Natural killer cell treated with Interleukin-12 subunit alpha and Interleukin-12 subunit beta and Interleukin-15 and Interleukin-18, amount 100 ng/mL, for 72 hours (primary cell): ENCODE results near the gene MESD. TPM values are rescaled to one million over a fixed set of nuclear protein-coding genes. Genes with fewer than 3 reads are reported as not detected.
"Not testable (repeated sequence)": the region's sequence is repeated elsewhere in the genome, so short reads cannot be mapped to it uniquely, and the experiment has no call there.

Source experiments
- ATAC-seq, 2 donors: fragments of 150-1000 bp; cut with Tn5 transposase in 1 of 2; sonication (Bioruptor Pico), chemical (Tn5 transposase) in 1 of 2; 2 replicates each; pipeline ENCODE4 v1.10.0; 2021
- DNase-seq: peaks from one replicate; pipeline ENCODE4 v3.0.0; 2022; ENCODE audit warnings: low spot score
- H3K27ac Mint-ChIP-seq, 2 donors: 1 replicate in 1 of 2; 2 replicates in 1 of 2; pipeline ENCODE4 v1.8.0; 2022; ENCODE audit warnings: mixed read lengths in 2 of 2, mild to moderate bottlenecking in 1 of 2, moderate library complexity in 1 of 2
- H3K27me3 Mint-ChIP-seq, 2 donors: 1 replicate in 1 of 2; 2 replicates in 1 of 2; pipeline ENCODE4 v1.8.0; 2022; ENCODE audit warnings: mixed read lengths in 2 of 2
- H3K36me3 Mint-ChIP-seq: one replicate; pipeline ENCODE4 v1.8.0; 2022; ENCODE audit warnings: mixed read lengths
- H3K4me1 Mint-ChIP-seq, 2 donors: 1 replicate in 1 of 2; 2 replicates in 1 of 2; pipeline ENCODE4 v1.8.0; 2022; ENCODE audit warnings: low read depth in 2 of 2, mixed read lengths in 2 of 2, mild to moderate bottlenecking in 1 of 2
- H3K4me3 Mint-ChIP-seq: one replicate; pipeline ENCODE4 v1.8.0; 2022; ENCODE audit warnings: mixed read lengths
- H3K9me3 Mint-ChIP-seq: 2 replicates; pipeline ENCODE4 v1.8.0; 2022; ENCODE audit warnings: mixed read lengths
- total RNA-seq, 2 donors: library from RNA; stranded (reverse); gene quantifications; one replicate each; pipeline ENCODE4 v1.2.3, GENCODE V29; 2022

MESD gene
- total RNA-seq, 2 donors from 2014 or later, result 33.7 to 35.6 TPM

DNA sequence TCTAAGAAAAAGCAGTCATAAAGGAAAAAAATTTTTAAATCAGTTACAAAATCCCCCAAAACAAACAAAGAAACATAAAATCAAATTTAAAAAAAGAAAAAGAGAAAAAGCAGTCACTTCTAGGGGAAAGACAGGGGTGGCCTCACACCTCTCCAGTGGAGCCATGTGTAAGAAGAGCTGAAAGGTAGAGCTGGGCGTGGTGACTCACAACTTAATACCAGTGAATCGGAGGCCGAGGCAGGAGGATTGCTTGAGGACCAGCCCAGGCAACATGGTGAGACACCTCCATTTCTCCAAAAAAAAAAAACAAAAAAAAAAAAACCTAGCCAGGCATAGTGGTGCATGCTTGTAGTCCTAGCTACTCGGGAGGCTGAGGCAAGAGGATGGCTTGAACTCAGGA, 14.7 kb downstream of the MESD start:
- ATAC-seq (peak in 1 of 2 donors; percentile 36), DNase-seq (no peak)
- H3K4me1 Mint-ChIP-seq, result peaks cover 33 to 36% of the 10 kb centered on the region in 2 donors
- H3K4me3 Mint-ChIP-seq, result no peak overlapping the region
- no peaks in the 10 kb centered on the region for H3K9me3 Mint-ChIP-seq
- no peaks in the 10 kb centered on the region for H3K27me3 Mint-ChIP-seq
- peaks cover 17% of the 10 kb centered on the region for H3K36me3 Mint-ChIP-seq
- peak overlapping the region in 1 of 2 donors; percentile 34 for H3K27ac Mint-ChIP-seq

DNA sequence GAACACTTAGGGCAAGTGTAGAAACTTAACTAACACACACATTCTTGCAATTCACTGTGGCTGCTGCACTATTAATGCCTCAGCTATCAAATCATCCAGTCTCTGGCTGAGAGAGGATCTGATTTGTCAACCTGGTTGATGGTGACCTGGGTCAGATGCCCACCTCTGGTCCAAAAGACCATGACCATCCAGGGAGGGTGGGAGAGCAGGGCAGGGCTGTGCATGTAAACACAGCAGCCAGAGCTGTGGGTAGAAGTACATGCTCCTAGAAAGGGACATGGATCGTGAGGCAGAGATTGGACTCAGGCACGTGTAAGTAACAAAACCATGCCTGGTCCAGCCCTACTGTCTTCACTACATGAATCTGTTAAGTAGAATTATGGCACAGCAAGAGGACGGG, 17.3 kb downstream of the MESD start:
- peak overlapping the region in 1 of 2 donors; percentile 25 for H3K27ac Mint-ChIP-seq
- no peak for ATAC-seq
- DNase-seq, result no peak
- H3K4me3 Mint-ChIP-seq, result no peak overlapping the region
- no peaks in the 10 kb centered on the region for H3K36me3 Mint-ChIP-seq
- H3K27me3 Mint-ChIP-seq, result no peaks in the 10 kb centered on the region
- no peaks in the 10 kb centered on the region for H3K9me3 Mint-ChIP-seq
- H3K4me1 Mint-ChIP-seq, result peaks cover 24 to 26% of the 10 kb centered on the region in 2 donors

DNA sequence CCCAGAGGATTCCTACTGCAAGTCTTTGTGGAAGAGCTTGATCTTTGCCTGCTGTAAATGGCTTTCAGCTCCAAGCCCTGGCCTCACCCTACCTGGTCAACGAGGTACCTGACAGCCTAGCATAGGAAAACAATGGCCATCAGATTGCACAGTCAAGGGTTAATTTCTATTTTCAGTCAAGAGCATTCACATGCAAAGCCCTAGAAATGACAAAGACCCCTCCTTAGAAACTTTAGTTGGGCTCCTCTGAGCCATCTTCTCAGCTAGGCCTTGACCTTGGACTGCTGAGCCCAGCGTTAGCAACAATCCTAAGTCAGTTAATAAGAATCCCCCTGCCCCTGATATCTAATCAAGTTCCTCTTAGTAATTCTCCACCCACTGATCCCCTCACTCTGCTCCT, 18.5 kb downstream of the MESD start:
- Mint-ChIP-seq H3K36me3 (no peaks in the 10 kb centered on the region), H3K9me3 (no peaks in the 10 kb centered on the region), H3K27ac (no peak overlapping the region), H3K27me3 (no peaks in the 10 kb centered on the region), H3K4me1 (peaks cover 17 to 22% of the 10 kb centered on the region in 2 donors), H3K4me3 (no peak overlapping the region)
- ATAC-seq (no peak), DNase-seq (no peak)

DNA sequence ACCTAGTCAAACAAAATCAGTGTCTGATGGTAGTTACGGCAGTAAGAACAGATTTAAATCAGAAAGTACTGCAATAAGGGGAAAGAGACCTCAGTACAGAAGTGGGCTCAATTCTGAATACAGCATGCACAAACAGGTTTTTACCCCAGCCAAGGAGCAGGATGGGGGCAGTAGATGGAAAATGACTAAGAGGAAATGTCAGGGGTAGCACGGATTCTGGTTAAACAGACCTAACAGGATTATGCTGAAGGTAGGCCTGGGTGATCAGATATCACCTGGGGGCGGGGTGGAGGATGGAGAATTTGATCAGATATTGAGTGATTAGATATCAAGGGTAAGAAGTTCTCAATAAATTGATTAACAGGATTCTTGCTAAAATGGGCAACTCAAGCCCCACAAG, 19.0 kb downstream of the MESD start:
- no peak overlapping the region for H3K27ac Mint-ChIP-seq
- H3K4me3 Mint-ChIP-seq, result no peak overlapping the region
- peaks cover 16 to 21% of the 10 kb centered on the region in 2 donors for H3K4me1 Mint-ChIP-seq
- ATAC-seq, result no peak
- no peak for DNase-seq
- H3K27me3 Mint-ChIP-seq, result no peaks in the 10 kb centered on the region
- no peaks in the 10 kb centered on the region for H3K9me3 Mint-ChIP-seq
- no peaks in the 10 kb centered on the region for H3K36me3 Mint-ChIP-seq

DNA sequence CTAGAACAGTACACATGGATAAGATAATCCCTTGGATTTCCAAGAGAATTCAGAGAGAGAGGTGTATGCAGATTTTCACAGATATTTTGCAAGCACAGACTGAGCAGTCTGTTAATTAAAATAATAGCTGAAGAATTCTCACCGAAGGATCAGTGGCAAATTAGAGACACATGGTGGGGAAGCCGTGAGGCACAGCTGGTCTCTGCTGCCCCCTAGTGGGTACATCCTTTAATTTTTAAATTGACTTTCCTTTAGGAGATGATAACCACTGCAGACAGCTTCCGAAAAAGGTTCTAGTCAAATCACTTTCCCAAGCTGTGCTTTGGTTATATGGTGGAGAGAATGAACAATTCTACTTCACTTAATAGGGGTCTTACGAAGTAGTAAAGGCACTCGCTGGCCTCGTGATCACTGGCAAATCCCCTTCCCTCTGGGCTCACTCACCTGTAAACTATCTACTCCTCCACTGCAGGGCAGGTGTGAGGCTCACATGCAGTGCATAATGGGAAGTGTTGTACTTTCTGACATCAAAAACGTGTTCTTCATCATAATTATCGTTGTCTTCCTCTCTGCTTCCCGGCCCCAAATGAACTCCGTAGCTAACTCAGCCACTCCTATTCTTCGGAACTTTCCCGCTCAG, 19.5 kb downstream of the MESD start:
- DNase-seq (no peak), ATAC-seq (peak in 1 of 2 donors; percentile 62)
- H3K4me3 Mint-ChIP-seq, result no peak overlapping the region
- H3K9me3 Mint-ChIP-seq, result no peaks in the 10 kb centered on the region
- H3K4me1 Mint-ChIP-seq, result peaks cover 14 to 21% of the 10 kb centered on the region in 2 donors
- H3K36me3 Mint-ChIP-seq, result peaks cover 4% of the 10 kb centered on the region
- no peaks in the 10 kb centered on the region for H3K27me3 Mint-ChIP-seq
- H3K27ac Mint-ChIP-seq, result no peak overlapping the region

DNA sequence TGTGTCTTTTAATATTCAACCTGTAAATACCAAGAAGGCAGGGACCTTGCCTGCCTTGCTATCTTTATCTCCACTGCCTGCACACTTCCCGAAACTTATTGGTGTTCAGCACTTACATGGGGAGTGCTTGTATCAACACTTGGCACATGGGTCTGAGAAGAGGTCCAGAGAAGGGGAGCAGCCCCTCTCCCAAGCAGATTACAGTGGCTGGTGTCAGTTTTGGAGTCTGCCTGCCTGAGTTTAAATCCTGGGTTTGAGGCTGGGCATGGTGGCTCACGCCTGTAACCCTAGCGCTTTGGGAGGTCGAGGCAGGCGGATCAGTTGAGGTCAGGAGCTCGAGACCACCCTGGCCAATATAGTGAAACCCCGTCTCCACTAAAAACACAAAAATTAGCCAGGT, 20.3 kb downstream of the MESD start:
- no peak overlapping the region for H3K4me3 Mint-ChIP-seq
- DNase-seq (no peak), ATAC-seq (no peak)
- peaks cover 13% of the 10 kb centered on the region for H3K36me3 Mint-ChIP-seq
- peaks cover 11 to 25% of the 10 kb centered on the region in 2 donors for H3K4me1 Mint-ChIP-seq
- H3K27ac Mint-ChIP-seq, result no peak overlapping the region
- peaks cover 1% of the 10 kb centered on the region for H3K9me3 Mint-ChIP-seq
- no peaks in the 10 kb centered on the region for H3K27me3 Mint-ChIP-seq

DNA sequence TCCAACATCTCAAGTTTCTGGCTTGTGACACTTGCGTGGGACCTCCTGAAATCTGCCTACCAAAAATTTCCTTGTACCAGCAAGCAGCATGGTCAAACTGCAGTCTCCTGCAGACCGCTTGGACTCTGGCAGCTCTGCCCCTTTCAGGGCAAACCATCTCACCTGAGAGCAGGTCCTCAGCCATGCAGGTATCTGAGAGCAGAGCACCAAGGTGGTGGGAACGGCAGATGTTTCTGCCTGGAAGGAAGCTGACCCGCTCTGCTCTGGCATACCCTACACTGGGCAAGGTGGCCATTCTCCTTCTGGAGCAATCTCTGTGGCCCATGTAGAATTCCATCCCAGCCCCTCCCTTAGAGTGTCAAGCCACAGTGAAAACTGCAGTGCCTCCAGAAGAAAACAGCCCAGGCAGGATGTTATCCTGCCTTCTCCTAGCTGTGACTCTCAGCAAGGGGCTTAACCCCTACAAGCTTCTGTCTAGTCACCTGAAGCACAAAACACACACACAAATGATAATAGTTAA, 21.6 kb downstream of the MESD start:
- Mint-ChIP-seq H3K27me3 (no peaks in the 10 kb centered on the region), H3K4me1 (peaks cover 17 to 28% of the 10 kb centered on the region in 2 donors), H3K9me3 (peaks cover 3% of the 10 kb centered on the region), H3K27ac (no peak overlapping the region), H3K4me3 (no peak overlapping the region), H3K36me3 (peaks cover 23% of the 10 kb centered on the region)
- DNase-seq (no peak), ATAC-seq (no peak)

DNA sequence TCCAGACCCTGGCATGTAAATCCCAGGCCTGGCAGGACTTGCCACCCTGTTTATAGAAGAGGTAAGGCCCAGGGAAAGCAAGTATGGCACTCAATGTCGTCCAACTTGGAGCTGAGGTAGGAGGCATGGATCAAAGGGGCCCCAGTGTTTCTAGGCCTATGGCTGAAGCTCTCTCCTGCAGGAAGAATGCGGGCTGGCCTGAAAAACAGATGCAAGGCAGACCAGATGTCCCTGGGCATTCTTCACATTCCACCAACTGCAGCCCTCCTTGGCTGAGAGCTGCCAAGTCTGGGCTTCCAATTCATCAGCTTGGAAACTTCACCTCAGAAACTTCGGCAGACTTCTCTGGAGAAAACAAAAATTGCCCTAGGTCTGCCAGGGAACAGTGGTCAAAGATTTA, 22.2 kb downstream of the MESD start:
- H3K27ac Mint-ChIP-seq, result no peak overlapping the region
- H3K27me3 Mint-ChIP-seq, result no peaks in the 10 kb centered on the region
- H3K4me1 Mint-ChIP-seq, result peaks cover 23 to 33% of the 10 kb centered on the region in 2 donors
- ATAC-seq (no peak), DNase-seq (no peak)
- no peak overlapping the region for H3K4me3 Mint-ChIP-seq
- H3K36me3 Mint-ChIP-seq, result peaks cover 28% of the 10 kb centered on the region
- H3K9me3 Mint-ChIP-seq, result peaks cover 3% of the 10 kb centered on the region

DNA sequence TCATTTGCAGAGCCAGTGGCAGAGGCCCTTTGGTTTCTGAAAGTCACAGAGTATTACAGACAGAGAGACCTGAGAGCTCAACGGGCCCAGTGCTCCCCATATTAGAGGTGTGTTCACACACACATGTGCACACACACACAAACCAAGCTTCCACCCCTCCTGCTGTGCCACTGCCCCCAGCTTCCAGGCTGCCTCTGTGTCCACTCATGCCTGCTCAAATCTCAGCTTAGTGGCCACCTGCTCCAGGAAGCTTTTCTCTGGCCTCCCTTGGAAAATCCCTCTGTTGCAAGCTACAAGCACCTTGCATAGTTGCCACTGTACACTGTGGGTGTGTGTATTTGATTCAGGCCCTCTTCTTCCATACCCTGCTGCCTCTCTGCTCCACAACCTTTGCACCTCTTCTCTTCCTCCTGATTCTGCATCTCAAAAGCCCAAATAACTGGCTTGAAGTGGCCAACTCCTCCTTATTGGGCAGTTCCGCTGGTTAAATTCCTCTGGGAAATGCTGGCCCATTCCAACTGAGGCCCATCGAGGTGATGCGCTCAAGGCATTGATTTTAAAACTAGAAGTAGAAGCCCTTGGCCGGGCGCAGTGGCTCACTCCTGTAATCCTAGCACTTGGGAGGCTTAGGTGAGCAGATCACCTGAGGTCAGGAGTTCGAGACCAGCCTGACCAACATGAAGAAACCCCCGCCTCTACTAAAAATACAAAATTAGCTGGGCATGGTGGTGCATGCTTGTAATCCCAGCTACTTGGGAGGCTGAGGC, 23.0 kb downstream of the MESD start:
- peaks cover 31 to 41% of the 10 kb centered on the region in 2 donors for H3K4me1 Mint-ChIP-seq
- peaks cover 29% of the 10 kb centered on the region for H3K36me3 Mint-ChIP-seq
- no peaks in the 10 kb centered on the region for H3K27me3 Mint-ChIP-seq
- H3K27ac Mint-ChIP-seq, result no peak overlapping the region
- peaks cover 3% of the 10 kb centered on the region for H3K9me3 Mint-ChIP-seq
- DNase-seq (no peak), ATAC-seq (no peak)
- no peak overlapping the region for H3K4me3 Mint-ChIP-seq

DNA sequence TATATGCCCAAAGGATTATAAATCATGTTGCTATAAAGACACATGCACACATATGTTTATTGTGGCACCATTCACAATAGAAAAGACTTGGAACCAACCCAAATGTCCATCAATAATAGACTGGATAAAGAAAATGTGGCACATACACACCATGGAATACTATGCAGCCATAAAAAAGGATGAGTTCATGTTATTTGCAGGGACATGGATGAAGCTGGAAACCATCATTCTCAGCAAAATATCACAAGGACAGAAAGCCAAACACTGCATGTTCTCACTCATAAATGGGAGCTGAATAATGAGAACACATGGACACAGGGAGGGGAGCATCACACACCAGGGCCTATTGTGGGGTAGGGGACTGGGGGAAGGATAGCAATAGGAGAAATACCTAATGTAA, 24.2 kb downstream of the MESD start:
- not testable (repeated sequence) for DNase-seq, H3K9me3 Mint-ChIP-seq, H3K27ac Mint-ChIP-seq, H3K4me3 Mint-ChIP-seq, ATAC-seq, H3K27me3 Mint-ChIP-seq
- Mint-ChIP-seq H3K36me3 (peaks cover 29% of the 10 kb centered on the region), H3K4me1 (peaks cover 43 to 46% of the 10 kb centered on the region in 2 donors)

DNA sequence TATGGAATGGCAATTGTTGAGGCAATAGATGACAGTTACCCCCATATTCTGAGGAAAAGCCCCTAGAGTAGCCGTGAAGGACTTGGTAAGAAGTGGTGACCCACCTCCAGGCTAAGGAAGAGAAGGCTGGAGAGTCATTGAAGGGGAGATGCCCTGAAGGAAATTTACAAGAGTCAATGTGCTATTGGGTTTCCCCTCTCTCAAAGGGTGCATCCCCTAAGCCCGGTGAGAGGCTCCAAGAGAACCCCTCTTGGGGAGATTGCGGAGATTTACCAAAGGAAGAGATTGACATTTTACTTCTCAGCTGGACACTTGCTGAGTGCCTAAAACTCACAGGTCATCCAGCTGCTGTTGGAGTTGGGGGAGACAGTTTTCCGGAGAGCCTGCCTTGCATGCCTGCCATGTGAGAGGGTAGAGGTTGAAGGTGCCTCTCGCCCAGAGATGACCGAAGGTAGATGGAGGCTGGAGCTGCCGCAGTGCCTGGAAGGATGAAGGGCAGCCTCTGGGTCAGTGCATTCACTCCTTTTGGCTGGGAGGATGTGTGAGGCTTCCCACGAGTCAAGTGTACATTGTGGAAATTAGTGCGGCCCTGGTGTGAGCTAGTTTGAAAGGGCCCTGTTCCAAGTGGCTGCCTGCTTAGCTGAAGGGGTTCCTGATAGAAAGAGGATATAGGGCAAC, 30.7 kb downstream of the MESD start:
- no peaks in the 10 kb centered on the region for H3K27me3 Mint-ChIP-seq
- DNase-seq (no peak), ATAC-seq (peak in 1 of 2 donors; percentile 29)
- peaks cover 18% of the 10 kb centered on the region for H3K36me3 Mint-ChIP-seq
- H3K4me1 Mint-ChIP-seq, result peaks cover 50 to 71% of the 10 kb centered on the region in 2 donors
- peak overlapping the region in 1 of 2 donors; percentile 65 for H3K27ac Mint-ChIP-seq
- no peak overlapping the region for H3K4me3 Mint-ChIP-seq
- H3K9me3 Mint-ChIP-seq, result no peaks in the 10 kb centered on the region

DNA sequence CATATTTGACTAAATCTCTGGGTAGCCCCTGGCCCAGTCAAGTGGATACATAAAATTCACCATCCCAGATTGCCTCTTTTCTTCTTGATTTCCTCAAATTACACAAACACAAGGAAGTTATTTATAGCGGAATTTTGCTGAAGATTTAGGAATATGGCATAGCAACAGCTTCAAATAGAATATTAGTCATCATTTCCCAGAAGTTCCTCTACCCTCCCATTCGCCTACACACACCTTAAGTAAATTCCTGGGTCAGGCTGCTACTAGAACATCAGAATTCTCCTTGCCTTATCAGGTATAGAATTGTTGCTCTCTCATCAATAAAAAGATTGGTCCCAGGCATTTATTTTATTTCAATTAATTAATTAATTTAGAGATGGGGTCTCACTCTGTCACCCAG, 31.6 kb downstream of the MESD start:
- no peak overlapping the region for H3K4me3 Mint-ChIP-seq
- no peak for DNase-seq
- H3K36me3 Mint-ChIP-seq, result peaks cover 11% of the 10 kb centered on the region
- no peaks in the 10 kb centered on the region for H3K27me3 Mint-ChIP-seq
- peak overlapping the region in 1 of 2 donors; percentile 19 for H3K27ac Mint-ChIP-seq
- no peaks in the 10 kb centered on the region for H3K9me3 Mint-ChIP-seq
- H3K4me1 Mint-ChIP-seq, result peaks cover 47 to 64% of the 10 kb centered on the region in 2 donors
- ATAC-seq, result no peak

DNA sequence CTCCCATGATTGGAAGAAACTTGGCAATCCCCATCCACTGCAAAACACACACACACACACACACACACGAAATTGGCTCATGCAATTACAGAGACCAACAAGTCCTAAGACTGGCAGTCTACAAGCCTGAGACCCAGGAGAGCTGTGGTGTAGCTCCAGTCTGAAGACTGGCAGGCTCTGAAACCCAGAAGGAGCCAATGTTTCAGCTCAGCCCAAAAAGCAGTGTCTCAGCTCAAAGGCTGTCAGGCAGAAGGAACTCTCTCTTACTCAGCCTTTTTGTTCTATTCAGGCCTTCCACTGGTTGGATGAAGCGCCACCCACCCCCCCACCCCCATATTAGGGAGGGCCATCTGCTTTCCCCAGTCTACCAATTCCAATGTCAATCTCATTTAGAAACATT, 32.1 kb downstream of the MESD start:
- peaks cover 6% of the 10 kb centered on the region for H3K36me3 Mint-ChIP-seq
- no peak for DNase-seq

More for the DNA sequence above, 32.1 kb downstream of the MESD start:
- Mint-ChIP-seq H3K9me3 (no peaks in the 10 kb centered on the region), H3K4me1 (peaks cover 48 to 60% of the 10 kb centered on the region in 2 donors), H3K27ac (peak overlapping the region in 1 of 2 donors; percentile 19), H3K4me3 (peak overlapping the region; percentile 24), H3K27me3 (no peaks in the 10 kb centered on the region)
- no peak for ATAC-seq
